ENCODE results near the gene TRIM44. TPM values are rescaled to one million over a fixed set of nuclear protein-coding genes. Genes with fewer than 3 reads are reported as not detected.

TRIM44 gene
- total and polyA plus RNA-seq, 4 donors, result 3.7 to 15.1 (median 10.4) TPM

DNA sequence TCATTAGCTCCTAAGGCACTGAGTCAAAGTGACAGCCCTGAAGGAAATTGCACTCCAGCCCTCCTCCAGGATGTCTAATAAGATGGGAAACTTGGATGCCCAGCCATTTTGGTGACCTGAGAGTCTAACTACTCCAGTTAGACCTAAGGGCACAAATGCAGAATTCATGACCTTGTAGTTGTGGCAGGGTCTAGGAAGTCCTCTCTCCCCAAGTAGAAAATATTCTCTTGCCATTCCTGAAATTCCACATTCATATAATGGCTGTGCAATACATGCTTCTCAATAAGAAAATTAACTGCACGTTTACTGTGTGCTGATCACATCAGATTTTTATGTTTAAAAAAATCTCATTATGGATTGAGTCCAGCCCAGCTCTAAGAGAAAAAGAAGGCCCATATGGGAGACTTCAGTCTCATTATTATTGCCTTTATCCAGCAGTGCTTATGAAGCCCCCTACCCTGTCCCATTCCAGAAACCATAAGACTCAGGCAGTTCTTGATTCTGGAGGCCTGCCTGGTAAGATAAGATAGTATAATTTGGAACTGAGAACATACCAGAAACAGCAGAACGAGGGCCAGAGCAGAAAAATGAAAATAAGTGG, 147.6 kb downstream of the TRIM44 start:
- Histone ChIP-seq H3K27me3 (ENCODE audit: control insufficient read depth in 4 of 4, insufficient read depth in 4 of 4, low read length in 3 of 4) (no peaks in the 10 kb centered on the region), H3K27ac (ENCODE audit: low read depth in 1 of 2, low read length in 2 of 2) (no peak overlapping the region), H3K9me3 (ENCODE audit: control insufficient read depth in 4 of 4, low read length in 3 of 4) (no peaks in the 10 kb centered on the region), H3K36me3 (ENCODE audit: control insufficient read depth in 4 of 4, insufficient read depth in 3 of 4, low read depth in 1 of 4, low read length in 3 of 4) (peaks cover 0 to 2% (median under 1%) of the 10 kb centered on the region in 4 donors), H3K4me3 (ENCODE audit: low read depth in 1 of 3, low read length in 3 of 3) (no peak overlapping the region), H3K9ac (ENCODE audit: low read depth in 1 of 2, low read length in 2 of 2) (no peak overlapping the region), H3K4me1 (ENCODE audit: control insufficient read depth in 4 of 4, insufficient read depth in 4 of 4, low read length in 3 of 4) (peaks cover 5 to 26% (median 11%) of the 10 kb centered on the region in 4 donors)
- TF ChIP-seq RAD21 (IDR thresholded peaks at IDR 0.05), result no peak
- no peak for TF ChIP-seq EGR1 (IDR thresholded peaks at IDR 0.05; ENCODE audit: low read depth in 2 of 2)
- no peak for TF ChIP-seq JUND (IDR thresholded peaks at IDR 0.05)
- TF ChIP-seq, protein P1, sequence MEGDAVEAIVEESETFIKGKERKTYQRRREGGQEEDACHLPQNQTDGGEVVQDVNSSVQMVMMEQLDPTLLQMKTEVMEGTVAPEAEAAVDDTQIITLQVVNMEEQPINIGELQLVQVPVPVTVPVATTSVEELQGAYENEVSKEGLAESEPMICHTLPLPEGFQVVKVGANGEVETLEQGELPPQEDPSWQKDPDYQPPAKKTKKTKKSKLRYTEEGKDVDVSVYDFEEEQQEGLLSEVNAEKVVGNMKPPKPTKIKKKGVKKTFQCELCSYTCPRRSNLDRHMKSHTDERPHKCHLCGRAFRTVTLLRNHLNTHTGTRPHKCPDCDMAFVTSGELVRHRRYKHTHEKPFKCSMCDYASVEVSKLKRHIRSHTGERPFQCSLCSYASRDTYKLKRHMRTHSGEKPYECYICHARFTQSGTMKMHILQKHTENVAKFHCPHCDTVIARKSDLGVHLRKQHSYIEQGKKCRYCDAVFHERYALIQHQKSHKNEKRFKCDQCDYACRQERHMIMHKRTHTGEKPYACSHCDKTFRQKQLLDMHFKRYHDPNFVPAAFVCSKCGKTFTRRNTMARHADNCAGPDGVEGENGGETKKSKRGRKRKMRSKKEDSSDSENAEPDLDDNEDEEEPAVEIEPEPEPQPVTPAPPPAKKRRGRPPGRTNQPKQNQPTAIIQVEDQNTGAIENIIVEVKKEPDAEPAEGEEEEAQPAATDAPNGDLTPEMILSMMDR (IDR thresholded peaks at IDR 0.05; ENCODE audit: low read depth, low read length, missing input control), result no peak
- TF ChIP-seq, protein P2, sequence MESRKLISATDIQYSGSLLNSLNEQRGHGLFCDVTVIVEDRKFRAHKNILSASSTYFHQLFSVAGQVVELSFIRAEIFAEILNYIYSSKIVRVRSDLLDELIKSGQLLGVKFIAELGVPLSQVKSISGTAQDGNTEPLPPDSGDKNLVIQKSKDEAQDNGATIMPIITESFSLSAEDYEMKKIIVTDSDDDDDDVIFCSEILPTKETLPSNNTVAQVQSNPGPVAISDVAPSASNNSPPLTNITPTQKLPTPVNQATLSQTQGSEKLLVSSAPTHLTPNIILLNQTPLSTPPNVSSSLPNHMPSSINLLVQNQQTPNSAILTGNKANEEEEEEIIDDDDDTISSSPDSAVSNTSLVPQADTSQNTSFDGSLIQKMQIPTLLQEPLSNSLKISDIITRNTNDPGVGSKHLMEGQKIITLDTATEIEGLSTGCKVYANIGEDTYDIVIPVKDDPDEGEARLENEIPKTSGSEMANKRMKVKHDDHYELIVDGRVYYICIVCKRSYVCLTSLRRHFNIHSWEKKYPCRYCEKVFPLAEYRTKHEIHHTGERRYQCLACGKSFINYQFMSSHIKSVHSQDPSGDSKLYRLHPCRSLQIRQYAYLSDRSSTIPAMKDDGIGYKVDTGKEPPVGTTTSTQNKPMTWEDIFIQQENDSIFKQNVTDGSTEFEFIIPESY (IDR thresholded peaks at IDR 0.05), result no peak
- no peak for TF ChIP-seq HNF4A (conservative IDR thresholded peaks at IDR 0.05)
- TF ChIP-seq, protein P3, sequence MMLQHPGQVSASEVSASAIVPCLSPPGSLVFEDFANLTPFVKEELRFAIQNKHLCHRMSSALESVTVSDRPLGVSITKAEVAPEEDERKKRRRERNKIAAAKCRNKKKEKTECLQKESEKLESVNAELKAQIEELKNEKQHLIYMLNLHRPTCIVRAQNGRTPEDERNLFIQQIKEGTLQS (IDR thresholded peaks at IDR 0.05), result no peak
- TF ChIP-seq NR2F2 (IDR thresholded peaks at IDR 0.05), result no peak
- TF ChIP-seq FOXA1 (IDR thresholded peaks at IDR 0.05), result no peak
- TF ChIP-seq, protein P4, sequence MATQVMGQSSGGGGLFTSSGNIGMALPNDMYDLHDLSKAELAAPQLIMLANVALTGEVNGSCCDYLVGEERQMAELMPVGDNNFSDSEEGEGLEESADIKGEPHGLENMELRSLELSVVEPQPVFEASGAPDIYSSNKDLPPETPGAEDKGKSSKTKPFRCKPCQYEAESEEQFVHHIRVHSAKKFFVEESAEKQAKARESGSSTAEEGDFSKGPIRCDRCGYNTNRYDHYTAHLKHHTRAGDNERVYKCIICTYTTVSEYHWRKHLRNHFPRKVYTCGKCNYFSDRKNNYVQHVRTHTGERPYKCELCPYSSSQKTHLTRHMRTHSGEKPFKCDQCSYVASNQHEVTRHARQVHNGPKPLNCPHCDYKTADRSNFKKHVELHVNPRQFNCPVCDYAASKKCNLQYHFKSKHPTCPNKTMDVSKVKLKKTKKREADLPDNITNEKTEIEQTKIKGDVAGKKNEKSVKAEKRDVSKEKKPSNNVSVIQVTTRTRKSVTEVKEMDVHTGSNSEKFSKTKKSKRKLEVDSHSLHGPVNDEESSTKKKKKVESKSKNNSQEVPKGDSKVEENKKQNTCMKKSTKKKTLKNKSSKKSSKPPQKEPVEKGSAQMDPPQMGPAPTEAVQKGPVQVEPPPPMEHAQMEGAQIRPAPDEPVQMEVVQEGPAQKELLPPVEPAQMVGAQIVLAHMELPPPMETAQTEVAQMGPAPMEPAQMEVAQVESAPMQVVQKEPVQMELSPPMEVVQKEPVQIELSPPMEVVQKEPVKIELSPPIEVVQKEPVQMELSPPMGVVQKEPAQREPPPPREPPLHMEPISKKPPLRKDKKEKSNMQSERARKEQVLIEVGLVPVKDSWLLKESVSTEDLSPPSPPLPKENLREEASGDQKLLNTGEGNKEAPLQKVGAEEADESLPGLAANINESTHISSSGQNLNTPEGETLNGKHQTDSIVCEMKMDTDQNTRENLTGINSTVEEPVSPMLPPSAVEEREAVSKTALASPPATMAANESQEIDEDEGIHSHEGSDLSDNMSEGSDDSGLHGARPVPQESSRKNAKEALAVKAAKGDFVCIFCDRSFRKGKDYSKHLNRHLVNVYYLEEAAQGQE (IDR thresholded peaks at IDR 0.05), result no peak
- no peak for TF ChIP-seq RXRA (IDR thresholded peaks at IDR 0.05)
- TF ChIP-seq YY1 (IDR thresholded peaks at IDR 0.05), result no peak
- TF ChIP-seq GABPA (IDR thresholded peaks at IDR 0.05 in 1 of 2, conservative IDR thresholded peaks at IDR 0.05 in 1 of 2), result no peak
- DNase-seq (ENCODE audit: low spot score), result no peak
- 44% methylated on average over 2 of the region's 2 CpGs for WGBS

DNA sequence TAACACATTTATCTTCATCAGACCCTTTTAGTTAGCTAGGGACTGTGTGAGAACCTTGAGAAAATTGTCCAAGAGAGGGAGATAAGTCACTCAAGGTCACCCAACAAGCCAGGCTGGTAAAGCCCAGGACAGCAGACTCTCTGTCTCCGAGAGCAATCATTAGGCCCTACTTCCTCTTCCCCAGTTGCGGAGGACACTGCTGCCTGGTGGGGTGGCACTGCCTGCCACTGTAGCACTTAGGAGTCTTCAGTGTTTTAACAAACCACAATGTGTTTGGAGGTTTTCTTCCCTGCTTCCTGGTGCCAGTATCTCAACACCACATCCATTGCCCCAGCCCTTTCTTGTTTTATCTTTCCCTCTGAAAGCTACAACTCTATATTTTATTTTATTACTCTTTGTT, 149.2 kb downstream of the TRIM44 start:
- no peak for DNase-seq (ENCODE audit: low spot score)
- Histone ChIP-seq H3K27me3 (ENCODE audit: control insufficient read depth in 4 of 4, insufficient read depth in 4 of 4, low read length in 3 of 4) (no peaks in the 10 kb centered on the region), H3K9me3 (ENCODE audit: control insufficient read depth in 4 of 4, low read length in 3 of 4) (no peaks in the 10 kb centered on the region), H3K36me3 (ENCODE audit: control insufficient read depth in 4 of 4, insufficient read depth in 3 of 4, low read depth in 1 of 4, low read length in 3 of 4) (peaks cover 0 to 2% (median under 1%) of the 10 kb centered on the region in 4 donors), H3K4me1 (ENCODE audit: control insufficient read depth in 4 of 4, insufficient read depth in 4 of 4, low read length in 3 of 4) (peaks cover 6 to 38% (median 21%) of the 10 kb centered on the region in 4 donors), H3K9ac (ENCODE audit: low read depth in 1 of 2, low read length in 2 of 2) (no peak overlapping the region), H3K27ac (ENCODE audit: low read depth in 1 of 2, low read length in 2 of 2) (no peak overlapping the region), H3K4me3 (ENCODE audit: low read depth in 1 of 3, low read length in 3 of 3) (no peak overlapping the region)
- TF ChIP-seq GABPA (IDR thresholded peaks at IDR 0.05 in 1 of 2, conservative IDR thresholded peaks at IDR 0.05 in 1 of 2), result no peak
- TF ChIP-seq, protein P3 (IDR thresholded peaks at IDR 0.05), result no peak
- WGBS, result 78% methylated on average over 2 of the region's 2 CpGs
